H1 (cell line): ENCODE data around the gene ZIC1. TPM values are rescaled to one million over a fixed set of nuclear protein-coding genes. Genes with fewer than 3 reads are reported as not detected.
A peak's percentile ranks its signal among the peaks of the same experiment; 100 is the strongest.

ENCODE experiments used
- CTCF ChIA-PET: fragments of 300-600 bp; sonication (Branson Sonifier 250); formaldehyde crosslinking; loops from one replicate; lab custom pipeline; 2021; ENCODE audit not compliant: partially characterized antibody; lab: Charles Lee
- POLR2A ChIA-PET: fragments of 300-600 bp; sonication (Branson Sonifier 250); formaldehyde crosslinking; loops from one replicate; lab custom pipeline; 2021; ENCODE audit warnings: inconsistent platforms; ENCODE audit not compliant: partially characterized antibody; lab: Charles Lee
- DNase-seq, 2 experiments: peaks; one replicate each; pipeline versions ENCODE4 v3.0.0 to v3.0.0-alpha.2; 2010 to 2022; ENCODE audit warnings: low spot score in 2 of 2, low read depth in 1 of 2, mixed read lengths in 1 of 2
- FAIRE-seq: peaks from 2 replicates; lab custom pipeline; 2011; peaks lifted over from hg19 to GRCh38; lab: Jason Lieb, UNC
- H2AFZ ChIP-seq: 2 replicates; pipeline ENCODE4 v1.8.1; 2012; ENCODE audit warnings: low read length, inconsistent platforms
- H2AK5ac ChIP-seq: 2 replicates; pipeline ENCODE4 v1.6.1; 2013; ENCODE audit warnings: low read depth, low read length
- H2BK120ac ChIP-seq: replicated peaks from 2 replicates; pipeline ENCODE3; 2013; ENCODE audit warnings: low read depth, low read length, inconsistent platforms
- H2BK12ac ChIP-seq: 2 replicates; pipeline ENCODE4 v1.6.1; 2013; ENCODE audit warnings: low read depth, low read length
- H2BK15ac ChIP-seq: 2 replicates; pipeline ENCODE4 v1.6.1; 2013; ENCODE audit warnings: low read length
- H2BK20ac ChIP-seq: 2 replicates; pipeline ENCODE4 v1.6.1; 2013; ENCODE audit warnings: low read length
- H2BK5ac ChIP-seq: 2 replicates; pipeline ENCODE4 v1.6.1; 2013; ENCODE audit warnings: low read depth, low read length
- H3K14ac ChIP-seq: 2 replicates; pipeline ENCODE4 v1.6.1; 2013; ENCODE audit warnings: inconsistent platforms; ENCODE audit not compliant: insufficient read length
- H3K18ac ChIP-seq: 2 replicates; pipeline ENCODE4 v1.6.1; 2013; ENCODE audit warnings: low read length; ENCODE audit errors: extremely low read depth
- H3K23ac ChIP-seq: 2 replicates; pipeline ENCODE4 v1.6.1; 2013; ENCODE audit warnings: inconsistent platforms; ENCODE audit not compliant: insufficient read length
- H3K23me2 ChIP-seq: 2 replicates; pipeline ENCODE4 v1.6.1; 2013; ENCODE audit warnings: low read depth, low read length
- H3K27ac ChIP-seq: 2 replicates; pipeline ENCODE4 v1.6.1; 2011; ENCODE audit warnings: low read depth, low read length, inconsistent platforms
- H3K27me3 ChIP-seq, 4 experiments: replicated peaks in 1 of 4; 1 replicate in 1 of 4; 2 replicates in 3 of 4; pipeline versions ENCODE4 v1.6.1 to v1.8.1; 2011 to 2013; ENCODE audit warnings: low read length in 3 of 4, mild to moderate bottlenecking in 3 of 4, inconsistent platforms in 2 of 4, mixed read lengths in 2 of 4, moderate library complexity in 1 of 4; ENCODE audit not compliant: control insufficient read depth in 3 of 4, insufficient read depth in 3 of 4; ENCODE audit errors: extremely low read depth in 1 of 4
- H3K36me3 ChIP-seq, 4 experiments: 2 replicates each; pipeline versions ENCODE4 v1.6.1 to v1.8.1; 2011 to 2013; ENCODE audit warnings: mild to moderate bottlenecking in 4 of 4, low read length in 3 of 4, moderate library complexity in 2 of 4, control low read depth in 1 of 4, inconsistent platforms in 1 of 4; ENCODE audit not compliant: insufficient read depth in 4 of 4, control insufficient read depth in 2 of 4
- H3K4ac ChIP-seq: replicated peaks from 2 replicates; pipeline ENCODE3; 2013; ENCODE audit warnings: low read length, low read depth, mixed read lengths, inconsistent platforms; ENCODE audit not compliant: insufficient read length
- H3K4me1 ChIP-seq, 4 experiments: replicated peaks in 1 of 4; 1 replicate in 1 of 4; 2 replicates in 3 of 4; pipeline versions ENCODE4 v1.6.1 to v1.8.1; 2011 to 2013; ENCODE audit warnings: low read length in 3 of 4, inconsistent platforms in 2 of 4, mixed read lengths in 1 of 4; ENCODE audit not compliant: insufficient read depth in 4 of 4, control insufficient read depth in 3 of 4
- H3K4me2 ChIP-seq, 2 experiments: 2 replicates each; pipeline versions ENCODE4 v1.6.1 to v1.8.1; 2011 to 2013; ENCODE audit warnings: low read depth in 2 of 2, low read length in 2 of 2, control low read depth in 1 of 2, inconsistent platforms in 1 of 2, mild to moderate bottlenecking in 1 of 2; ENCODE audit not compliant: insufficient read depth in 1 of 2
- H3K4me3 ChIP-seq, 4 experiments: fragments of 200-600, 300-600 bp in 1 of 4; sonication (generic), shearing (Covaris generic), sonication (Bioruptor Twin) in 1 of 4; 2 replicates each; pipeline versions ENCODE4 v1.5.1 to v1.8.1; 2011 to 2016; ENCODE audit warnings: low read length in 4 of 4, low read depth in 3 of 4, control low read depth in 2 of 4, inconsistent platforms in 2 of 4, mild to moderate bottlenecking in 2 of 4, mixed read lengths in 1 of 4, moderate library complexity in 1 of 4; ENCODE audit not compliant: insufficient read depth in 2 of 4; ENCODE audit errors: extremely low read depth in 1 of 4
- H3K56ac ChIP-seq: replicated peaks from 2 replicates; pipeline ENCODE3; 2013; ENCODE audit warnings: low read depth, mild to moderate bottlenecking, mixed read lengths, low read length, inconsistent platforms; ENCODE audit not compliant: insufficient read length
- H3K79me1 ChIP-seq: 2 replicates; pipeline ENCODE4 v1.6.1; 2013; ENCODE audit warnings: low read depth, low read length, control low read depth
- H3K79me2 ChIP-seq, 2 experiments: 2 replicates each; pipeline versions ENCODE4 v1.6.1 to v1.8.1; 2012 to 2013; ENCODE audit warnings: low read length in 2 of 2, mild to moderate bottlenecking in 2 of 2, inconsistent platforms in 1 of 2; ENCODE audit not compliant: insufficient read depth in 2 of 2, control insufficient read depth in 1 of 2
- H3K9ac ChIP-seq, 4 experiments: replicated peaks in 1 of 4; 1 replicate in 1 of 4; 2 replicates in 3 of 4; pipeline versions ENCODE4 v1.6.1 to v1.8.1; 2011 to 2013; ENCODE audit warnings: low read depth in 3 of 4, low read length in 3 of 4, control low read depth in 2 of 4, mild to moderate bottlenecking in 2 of 4, moderate library complexity in 2 of 4, inconsistent platforms in 1 of 4; ENCODE audit errors: extremely low read depth in 1 of 4
- H3K9me3 ChIP-seq, 2 experiments: 2 replicates each; pipeline versions ENCODE4 v1.6.1 to v1.8.1; 2012 to 2013; ENCODE audit warnings: mild to moderate bottlenecking in 2 of 2, moderate library complexity in 2 of 2, control low read depth in 1 of 2, inconsistent platforms in 1 of 2, low read depth in 1 of 2, low read length in 1 of 2, mixed read lengths in 1 of 2; ENCODE audit not compliant: insufficient read depth in 2 of 2
- H4K20me1 ChIP-seq, 2 experiments: replicated peaks in 1 of 2; 2 replicates each; pipeline versions ENCODE3 to v1.8.1; 2011 to 2013; ENCODE audit warnings: inconsistent platforms in 2 of 2, low read length in 2 of 2, mild to moderate bottlenecking in 1 of 2; ENCODE audit not compliant: insufficient read depth in 2 of 2, control insufficient read depth in 1 of 2
- H4K5ac ChIP-seq: 2 replicates; pipeline ENCODE4 v1.6.1; 2013; ENCODE audit warnings: low read length, low read depth, mixed read lengths, inconsistent platforms; ENCODE audit not compliant: insufficient read length
- H4K8ac ChIP-seq: 2 replicates; pipeline ENCODE4 v1.8.0; 2013; ENCODE audit warnings: mild to moderate bottlenecking, moderate library complexity, low read length, inconsistent platforms; ENCODE audit not compliant: insufficient read depth; ENCODE audit errors: extremely low read depth
- H4K91ac ChIP-seq: replicated peaks from 2 replicates; pipeline ENCODE3; 2013; ENCODE audit warnings: low read length, mixed read lengths, inconsistent platforms; ENCODE audit not compliant: insufficient read length
- EZH2 ChIP-seq: fragments of 200-600 bp; sonication (generic); IDR thresholded peaks from 2 replicates; pipeline ENCODE4 v1.7.1; 2012; ENCODE audit warnings: low read depth, mild to moderate bottlenecking, moderate library complexity, low read length, inconsistent platforms; ENCODE audit not compliant: severe bottlenecking
- NRF1 ChIP-seq: IDR thresholded peaks from 2 replicates; pipeline ENCODE4 v1.6.1; 2011; ENCODE audit warnings: mild to moderate bottlenecking, low read depth, low read length, improper control_type of control experiment
- TAF7 ChIP-seq: optimal IDR thresholded peaks from 2 replicates; pipeline ENCODE3; 2011; ENCODE audit warnings: low read depth, mild to moderate bottlenecking, inconsistent platforms, low read length, moderate library complexity, borderline replicate concordance
- WGBS, 2 experiments: shearing (Covaris generic) in 1 of 2; methylation state at CpG; one replicate each; pipeline versions ENCODE4 v1.1.6 to v1.1.7; 2013 to 2015; ENCODE audit warnings: low lambda C conversion rate in 2 of 2, mixed read lengths in 2 of 2, inconsistent platforms in 1 of 2, low coverage in 1 of 2, missing lambda C conversion rate in 1 of 2; ENCODE audit not compliant: insufficient replicate concordance in 2 of 2, insufficient coverage in 1 of 2, insufficient read length in 1 of 2; ENCODE audit errors: extremely low coverage in 1 of 2, missing lambda C conversion rate in 1 of 2; 5-methylcytosine and 5-hydroxymethylcytosine counted together
- polyA plus RNA-seq, 7 experiments: library from polyadenylated mRNA; depleted of rRNA in 3 of 7; stranded (reverse) in 5 of 7; unstranded in 2 of 7; fragments of >200 nt in 5 of 7; fragments of 200-250 nt in 2 of 7; gene quantifications; 1 replicate in 5 of 7; 2 replicates in 1 of 7; 4 replicates in 1 of 7; pipeline versions ENCODE4 v1.2.1 to v1.2.3, GENCODE V29; 2011 to 2013; ENCODE audit warnings: missing spikeins in 2 of 7, mixed read lengths in 2 of 7
- total RNA-seq: library from RNA; stranded (reverse); fragmentation: NEBNext Ultra II Directional; extraction: Animal tissue kit (Norgen Biotek cat#: 25700); gene quantifications from 2 replicates; pipeline ENCODE4 v1.2.1, GENCODE V29; 2021

Gene ZIC1
- total and polyA plus RNA-seq, 2 of the 8 experiments (the other 6 are each of a cell fraction or from before 2014, with no cell fraction given) = 0.80 to 2.2 TPM

DNA sequence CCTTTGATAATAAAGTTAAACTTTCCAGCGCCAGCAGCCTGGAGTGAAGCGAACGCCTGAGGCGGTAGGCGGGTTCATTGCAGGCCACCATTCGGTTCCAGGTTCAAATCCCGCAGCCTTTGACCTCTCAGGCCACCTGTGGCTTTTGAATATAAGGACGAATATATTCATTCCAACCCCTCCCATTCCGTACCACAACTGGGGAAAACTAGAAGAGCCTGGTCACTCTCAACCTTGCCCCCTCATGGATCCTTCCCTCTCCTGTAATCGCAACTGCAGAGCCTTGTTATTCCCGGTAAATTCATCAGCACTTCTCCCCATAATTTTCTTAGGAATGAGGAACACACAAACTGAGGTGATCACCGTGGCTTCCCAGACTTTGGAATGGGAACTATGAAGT lies 38.0 kb upstream of the ZIC1 start:
- WGBS, 2 experiments = 3% methylated on average over 12 of the region's 12 CpGs; no CpG with 5 or more reads in 1 of the 2 experiments
- Histone ChIP-seq H4K8ac (no peak overlapping the region), H3K4me3 (peak overlapping the region in 1 of 4 experiments; percentile 47; a peak in 2 of 8 replicates), H2BK12ac (no peak overlapping the region), H4K5ac (no peak overlapping the region), H3K27ac (no peak overlapping the region), H2BK20ac (no peak overlapping the region), H3K4ac (no peak overlapping the region), H4K20me1 (peaks cover 0 to 4% of the 10 kb centered on the region in 2 experiments), H2BK120ac (no peak overlapping the region), H3K18ac (no peak overlapping the region), H2BK15ac (no peak overlapping the region), H3K9ac (no peak overlapping the region), H4K91ac (no peak overlapping the region), H3K27me3 (peaks cover 83 to 95% (median 89%) of the 10 kb centered on the region in 4 experiments), H3K36me3 (no peaks in the 10 kb centered on the region), H2AFZ (no peak overlapping the region), H3K4me2 (peak overlapping the region; percentile 37 to 63; a peak in 3 of 4 replicates), H3K79me1 (no peaks in the 10 kb centered on the region), H2AK5ac (no peak overlapping the region), H3K9me3 (no peaks in the 10 kb centered on the region), H3K23ac (no peak overlapping the region), H3K23me2 (no peaks in the 10 kb centered on the region), H3K14ac (no peak overlapping the region), H3K56ac (no peak overlapping the region), H3K79me2 (no peaks in the 10 kb centered on the region), H2BK5ac (no peak overlapping the region), H3K4me1 (peaks cover 4 to 17% (median 16%) of the 10 kb centered on the region in 4 experiments)
- ChIA-PET CTCF (interaction anchor here (0.7 to 11.9 kb wide), 9 partner anchors 13 to 51 kb away, joined by 3 to 162 read pairs (median 4); no protein-coding TSS in a partner anchor), POLR2A (interaction anchor here (1.1 to 1.4 kb wide), 4 partner anchors 26 to 47 kb away, joined by 3 read pairs; no protein-coding TSS in a partner anchor)
- FAIRE-seq (peak; percentile 50), DNase-seq (peak in 1 of 2 experiments; percentile 58)
- TF ChIP-seq EZH2 (peak; percentile 23), TAF7 (no peak), NRF1 (no peak)
